ENCODE measurements around the gene GALK2.

Gene GALK2

DNA sequence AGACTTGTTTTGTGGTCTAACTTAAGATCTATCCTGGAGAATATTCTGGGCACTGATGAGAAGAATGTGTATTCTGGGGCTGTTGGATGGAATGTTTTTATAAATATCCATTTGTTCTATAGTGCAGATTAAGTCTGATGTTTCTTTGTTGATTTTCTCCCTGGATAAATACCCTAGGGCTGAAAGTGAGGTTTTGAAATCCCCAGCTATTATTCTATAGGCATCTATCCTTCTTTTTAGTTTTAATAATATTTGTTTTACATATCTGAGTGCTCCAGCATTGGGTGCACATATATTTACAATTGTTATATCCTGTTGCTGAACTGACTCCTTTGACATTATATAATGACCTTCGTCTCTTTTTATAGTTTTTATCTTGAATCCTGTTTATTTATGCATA, 42.9 kb downstream of the GALK2 start:
- no peaks in the 10 kb centered on the region for H3K4me1 ChIP-seq (ENCODE audit: control insufficient read depth in 1 of 2, insufficient read depth in 1 of 2, low read depth in 1 of 2, low read length in 1 of 2)
- no peaks in the 10 kb centered on the region for H3K27me3 ChIP-seq
- H3K9me3 ChIP-seq: peaks cover 3% of the 10 kb centered on the region
- no peaks in the 10 kb centered on the region for H3K36me3 ChIP-seq
- H3K4me3 ChIP-seq (ENCODE audit: low read depth in 1 of 2, low read length in 1 of 2): no peak overlapping the region
- TF ChIP-seq, protein P1, sequence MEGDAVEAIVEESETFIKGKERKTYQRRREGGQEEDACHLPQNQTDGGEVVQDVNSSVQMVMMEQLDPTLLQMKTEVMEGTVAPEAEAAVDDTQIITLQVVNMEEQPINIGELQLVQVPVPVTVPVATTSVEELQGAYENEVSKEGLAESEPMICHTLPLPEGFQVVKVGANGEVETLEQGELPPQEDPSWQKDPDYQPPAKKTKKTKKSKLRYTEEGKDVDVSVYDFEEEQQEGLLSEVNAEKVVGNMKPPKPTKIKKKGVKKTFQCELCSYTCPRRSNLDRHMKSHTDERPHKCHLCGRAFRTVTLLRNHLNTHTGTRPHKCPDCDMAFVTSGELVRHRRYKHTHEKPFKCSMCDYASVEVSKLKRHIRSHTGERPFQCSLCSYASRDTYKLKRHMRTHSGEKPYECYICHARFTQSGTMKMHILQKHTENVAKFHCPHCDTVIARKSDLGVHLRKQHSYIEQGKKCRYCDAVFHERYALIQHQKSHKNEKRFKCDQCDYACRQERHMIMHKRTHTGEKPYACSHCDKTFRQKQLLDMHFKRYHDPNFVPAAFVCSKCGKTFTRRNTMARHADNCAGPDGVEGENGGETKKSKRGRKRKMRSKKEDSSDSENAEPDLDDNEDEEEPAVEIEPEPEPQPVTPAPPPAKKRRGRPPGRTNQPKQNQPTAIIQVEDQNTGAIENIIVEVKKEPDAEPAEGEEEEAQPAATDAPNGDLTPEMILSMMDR (IDR thresholded peaks at IDR 0.05): no peak
- H3K27ac ChIP-seq: no peak overlapping the region

DNA sequence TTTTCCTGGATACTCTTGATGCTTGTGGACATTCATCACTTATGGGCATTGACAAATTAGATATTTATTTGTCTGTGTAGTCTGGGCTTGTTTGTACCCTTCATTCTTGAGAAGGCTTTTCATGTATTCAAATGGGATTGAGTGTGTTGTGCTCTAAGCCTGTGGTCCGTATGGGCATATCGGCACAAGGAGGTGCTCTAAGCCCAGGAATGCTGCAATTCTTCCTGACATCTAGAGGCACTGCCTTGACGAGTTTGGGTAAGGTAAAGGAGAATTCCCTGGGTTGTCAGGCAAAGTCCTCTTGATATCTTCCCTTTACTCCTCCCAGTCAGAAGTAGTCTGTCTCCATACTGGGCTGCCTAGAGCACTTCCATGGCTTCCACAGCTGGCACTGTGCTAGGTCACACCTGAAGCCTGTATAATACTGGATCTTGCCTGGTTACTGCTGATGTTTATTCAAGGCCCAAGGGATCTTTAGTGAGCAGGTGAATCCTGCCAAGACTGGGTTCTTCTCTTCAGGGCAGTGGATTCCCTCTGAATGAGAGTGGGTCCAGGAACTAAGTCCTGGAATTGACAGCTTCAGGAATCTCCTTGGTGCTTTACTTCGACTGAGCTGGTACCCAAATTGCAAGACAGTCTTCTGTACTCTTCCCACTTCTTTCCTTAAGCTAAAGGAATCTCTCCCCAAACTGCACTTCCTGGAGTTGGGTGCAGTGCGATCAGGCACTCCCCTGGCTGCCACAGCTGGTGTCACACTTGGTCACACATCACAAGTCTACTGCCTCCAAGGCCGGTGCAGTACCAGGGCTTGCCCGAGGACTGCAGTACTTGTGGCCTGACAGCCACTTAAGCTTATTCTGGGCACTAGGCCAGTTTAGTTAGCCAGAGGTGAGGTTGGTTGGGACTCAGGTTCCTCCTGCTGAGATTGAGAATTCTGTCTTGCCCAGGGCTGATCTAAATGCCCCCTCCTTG, 46.0 kb downstream of the GALK2 start:
- no peaks in the 10 kb centered on the region for H3K27me3 ChIP-seq
- H3K36me3 ChIP-seq: peaks cover 8% of the 10 kb centered on the region
- H3K27ac ChIP-seq: no peak overlapping the region

DNA sequence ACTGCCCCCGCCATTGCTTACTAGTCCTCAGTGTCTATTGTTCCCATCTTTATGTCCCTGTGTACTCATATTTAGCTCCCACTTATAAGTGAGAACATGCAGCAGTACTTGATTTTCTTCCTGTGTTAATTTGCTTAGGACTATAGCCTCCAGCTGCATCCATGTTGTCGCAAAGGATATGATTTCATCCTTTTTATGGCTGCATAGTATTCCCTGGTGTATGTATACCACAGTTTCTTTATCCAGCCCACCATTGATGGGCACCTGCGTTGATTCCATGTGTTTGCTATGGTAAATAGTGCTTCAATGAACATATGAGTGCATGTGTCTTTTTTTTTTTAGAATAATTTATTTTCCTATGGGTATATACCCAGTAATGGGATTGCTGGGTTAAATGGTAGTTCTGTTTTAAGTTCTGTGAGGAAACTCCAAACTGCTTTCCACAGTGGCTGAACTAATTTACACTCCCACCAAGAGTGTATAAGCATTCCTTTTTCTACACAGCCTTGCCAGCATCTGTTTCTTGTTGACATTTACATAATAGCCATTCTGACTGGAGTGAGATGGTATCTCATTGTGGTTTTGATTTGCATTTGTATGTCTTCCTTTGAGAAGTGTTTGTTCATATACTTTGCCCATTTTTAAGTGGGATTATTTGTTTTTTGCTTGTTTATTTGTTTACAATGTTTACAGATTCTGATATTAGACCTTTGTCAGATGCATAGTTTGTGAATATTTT, 53.7 kb downstream of the GALK2 start:
- Histone ChIP-seq H3K27me3 (no peaks in the 10 kb centered on the region), H3K9me3 (no peaks in the 10 kb centered on the region), H3K27ac (no peak overlapping the region), H3K4me1 (ENCODE audit: control insufficient read depth in 1 of 2, insufficient read depth in 1 of 2, low read depth in 1 of 2, low read length in 1 of 2) (no peaks in the 10 kb centered on the region), H3K36me3 (peaks cover 3% of the 10 kb centered on the region), H3K4me3 (ENCODE audit: low read depth in 1 of 2, low read length in 1 of 2) (no peak overlapping the region)
- TF ChIP-seq, protein P1 (IDR thresholded peaks at IDR 0.05): no peak

More for the DNA sequence above, 46.0 kb downstream of the GALK2 start:
- Histone ChIP-seq H3K9me3 (no peaks in the 10 kb centered on the region), H3K4me3 (ENCODE audit: low read depth in 1 of 2, low read length in 1 of 2) (no peak overlapping the region), H3K4me1 (ENCODE audit: control insufficient read depth in 1 of 2, insufficient read depth in 1 of 2, low read depth in 1 of 2, low read length in 1 of 2) (no peaks in the 10 kb centered on the region)
- TF ChIP-seq, protein P1 (IDR thresholded peaks at IDR 0.05): no peak

DNA sequence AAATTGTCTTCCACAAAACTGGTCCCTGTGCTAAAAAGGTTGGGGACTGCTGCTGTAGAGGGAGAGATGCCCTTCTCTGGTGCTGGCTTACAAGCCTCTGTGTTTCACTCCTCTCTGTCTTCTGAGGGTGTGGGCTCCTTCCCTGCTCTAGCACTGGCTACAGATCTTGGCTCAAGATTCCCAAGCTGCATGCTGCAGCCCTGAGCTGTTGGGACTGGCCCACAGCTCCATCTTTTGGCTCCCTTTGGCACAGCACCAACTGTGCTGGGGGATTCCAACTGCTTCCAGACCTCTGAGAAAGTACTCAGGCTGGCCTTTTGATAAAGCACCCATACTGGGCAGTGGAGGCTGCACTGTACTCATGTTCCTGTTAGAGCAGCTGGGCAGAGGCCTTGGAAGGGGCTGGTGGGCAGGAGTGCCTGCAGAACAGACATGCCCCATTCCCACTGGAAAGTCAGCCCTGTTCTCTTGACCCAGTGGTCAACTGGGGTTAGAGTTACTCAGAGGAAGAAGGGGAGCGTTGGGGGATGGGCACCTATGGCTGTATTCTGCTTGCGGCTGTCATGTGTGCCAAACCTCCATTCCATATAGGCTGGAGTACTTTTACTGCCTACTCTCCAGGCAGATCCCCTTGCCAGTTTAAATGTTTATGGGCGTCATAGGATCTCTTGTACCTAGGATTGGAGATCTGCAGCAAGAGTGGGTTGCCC, 55.7 kb downstream of the GALK2 start:
- H3K4me1 ChIP-seq (ENCODE audit: control insufficient read depth in 1 of 2, insufficient read depth in 1 of 2, low read depth in 1 of 2, low read length in 1 of 2): no peaks in the 10 kb centered on the region
- no peaks in the 10 kb centered on the region for H3K36me3 ChIP-seq
- H3K9me3 ChIP-seq: no peaks in the 10 kb centered on the region
- no peaks in the 10 kb centered on the region for H3K27me3 ChIP-seq
- no peak overlapping the region for H3K4me3 ChIP-seq (ENCODE audit: low read depth in 1 of 2, low read length in 1 of 2)
- TF ChIP-seq, protein P1 (IDR thresholded peaks at IDR 0.05): no peak
- H3K27ac ChIP-seq: no peak overlapping the region

DNA sequence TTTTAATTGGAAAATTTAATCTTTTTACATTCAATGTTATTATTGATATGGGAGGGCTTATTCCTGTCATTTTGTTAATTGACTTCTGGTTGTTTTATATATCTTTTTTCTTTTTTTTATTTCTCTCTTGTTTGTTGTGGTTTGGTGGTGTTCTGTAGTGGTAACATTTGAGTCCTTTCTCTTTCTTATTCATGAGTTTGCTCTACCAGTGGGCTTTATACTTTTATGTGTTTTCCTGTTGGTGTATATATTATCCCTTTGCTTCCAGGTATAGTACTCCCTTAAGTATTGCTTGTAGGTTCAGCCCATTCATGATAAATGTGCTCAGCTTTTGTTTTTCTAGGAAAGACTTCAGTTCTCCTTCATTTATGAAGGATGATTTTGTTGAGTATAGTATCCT, 57.6 kb downstream of the GALK2 start:
- H3K4me1 ChIP-seq (ENCODE audit: control insufficient read depth in 1 of 2, insufficient read depth in 1 of 2, low read depth in 1 of 2, low read length in 1 of 2): peaks cover 2 to 4% of the 10 kb centered on the region in 2 experiments
- TF ChIP-seq, protein P1 (IDR thresholded peaks at IDR 0.05): no peak
- no peak overlapping the region for H3K4me3 ChIP-seq (ENCODE audit: low read depth in 1 of 2, low read length in 1 of 2)
- no peaks in the 10 kb centered on the region for H3K27me3 ChIP-seq
- no peaks in the 10 kb centered on the region for H3K9me3 ChIP-seq
- no peaks in the 10 kb centered on the region for H3K36me3 ChIP-seq
- H3K27ac ChIP-seq: no peak overlapping the region
